Activated T-cell treated with anti-CD3 and anti-CD28 coated beads for 24 hours (primary cell): ENCODE data around the gene ATG101.

ENCODE experiments used
- DNase-seq: peaks from one replicate; pipeline ENCODE4 v3.0.0-alpha.2; 2020; ENCODE audit warnings: low read depth

The ATG101 gene

DNA sequence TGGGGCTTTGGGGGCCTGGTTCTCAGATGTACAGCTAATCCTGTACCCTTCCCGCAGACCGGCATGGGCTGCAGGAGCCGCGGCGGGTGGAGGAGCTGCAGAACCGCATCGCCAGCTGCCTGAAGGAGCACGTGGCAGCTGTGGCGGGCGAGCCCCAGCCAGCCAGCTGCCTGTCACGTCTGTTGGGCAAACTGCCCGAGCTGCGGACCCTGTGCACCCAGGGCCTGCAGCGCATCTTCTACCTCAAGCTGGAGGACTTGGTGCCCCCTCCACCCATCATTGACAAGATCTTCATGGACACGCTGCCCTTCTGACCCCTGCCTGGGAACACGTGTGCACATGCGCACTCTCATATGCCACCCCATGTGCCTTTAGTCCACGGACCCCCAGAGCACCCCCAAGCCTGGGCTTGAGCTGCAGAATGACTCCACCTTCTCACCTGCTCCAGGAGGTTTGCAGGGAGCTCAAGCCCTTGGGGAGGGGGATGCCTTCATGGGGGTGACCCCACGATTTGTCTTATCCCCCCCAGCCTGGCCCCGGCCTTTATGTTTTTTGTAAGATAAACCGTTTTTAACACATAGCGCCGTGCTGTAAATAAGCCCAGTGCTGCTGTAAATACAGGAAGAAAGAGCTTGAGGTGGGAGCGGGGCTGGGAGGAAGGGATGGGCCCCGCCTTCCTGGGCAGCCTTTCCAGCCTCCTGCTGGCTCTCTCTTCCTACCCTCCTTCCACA, 11.0 kb upstream of the ATG101 start:
- DNase-seq, result no peak

DNA sequence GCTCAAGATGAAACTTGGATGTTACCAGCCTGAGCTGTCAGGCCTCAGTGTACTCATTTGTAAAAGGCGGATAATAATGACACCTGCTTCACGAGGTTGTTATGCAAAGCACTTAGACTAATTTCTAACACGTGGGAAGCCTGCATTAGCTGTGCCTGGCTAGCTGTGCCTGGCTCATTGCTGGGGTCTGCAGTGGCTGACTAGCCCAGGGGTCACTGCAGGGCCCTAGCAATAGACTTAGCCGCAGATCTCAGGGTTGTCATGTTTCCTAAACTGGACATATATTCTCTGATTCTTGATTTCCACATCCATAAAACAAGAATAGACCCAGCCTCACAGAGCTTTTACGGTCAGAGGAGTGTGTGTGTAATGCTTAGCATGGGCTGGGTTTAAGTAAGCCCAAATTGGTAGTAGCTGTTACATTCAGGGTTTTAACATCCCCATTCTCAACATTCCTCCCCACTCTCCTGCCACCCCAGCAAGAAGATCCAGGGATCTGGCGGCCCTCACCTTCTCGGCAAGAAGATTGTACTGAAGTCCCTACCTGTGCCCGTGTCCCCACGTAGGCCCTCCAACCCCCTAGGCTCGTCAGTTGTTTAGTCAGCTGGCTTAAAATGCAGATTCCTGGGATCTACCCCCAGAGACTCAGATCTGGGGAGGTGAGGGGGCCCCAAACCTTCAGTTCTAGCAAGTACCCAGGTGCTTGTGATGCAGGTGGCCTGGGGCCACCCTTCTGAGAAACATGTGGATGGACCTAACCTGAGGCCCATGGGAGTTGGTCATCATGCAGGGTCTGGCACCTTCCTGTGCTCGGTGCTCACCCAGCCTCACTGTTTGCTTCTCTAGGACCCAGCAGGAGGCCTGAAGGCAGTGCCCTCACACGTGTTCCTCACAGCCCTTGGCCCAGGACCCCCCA, 9.9 kb upstream of the ATG101 start:
- no peak for DNase-seq

DNA sequence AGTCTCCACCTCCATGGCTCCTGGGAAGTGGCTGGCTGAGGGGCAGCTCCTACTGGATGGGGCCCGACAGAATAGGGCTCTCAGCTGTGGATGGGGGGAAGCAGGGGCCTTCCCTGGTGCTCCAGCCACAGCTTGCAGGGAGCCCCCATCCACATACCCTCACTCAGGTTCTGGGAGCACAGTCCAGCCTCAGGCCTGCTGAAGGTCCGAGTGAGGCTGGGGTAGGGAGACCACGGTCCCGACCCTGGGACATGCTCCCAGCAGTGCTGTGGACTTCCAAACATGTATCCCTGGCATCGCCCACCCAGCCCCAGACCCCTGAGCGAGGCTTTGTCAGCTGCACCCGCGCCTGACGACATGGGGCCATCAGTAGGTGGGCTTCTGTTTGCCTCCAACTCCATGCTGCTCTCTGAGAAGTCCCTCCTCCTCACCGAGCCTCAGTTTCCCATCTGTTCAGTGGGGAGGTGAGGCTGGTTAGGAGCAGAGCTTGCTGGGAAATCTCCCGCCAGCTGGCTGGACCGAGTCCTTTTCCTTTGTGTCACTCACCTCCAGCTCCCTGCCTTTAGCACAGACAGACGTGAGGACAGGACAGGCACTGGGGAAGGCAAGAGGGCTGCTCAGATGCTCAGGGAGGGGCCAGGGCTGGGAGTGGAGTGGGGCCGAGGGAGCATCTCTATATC, 9.1 kb upstream of the ATG101 start:
- DNase-seq, result no peak

DNA sequence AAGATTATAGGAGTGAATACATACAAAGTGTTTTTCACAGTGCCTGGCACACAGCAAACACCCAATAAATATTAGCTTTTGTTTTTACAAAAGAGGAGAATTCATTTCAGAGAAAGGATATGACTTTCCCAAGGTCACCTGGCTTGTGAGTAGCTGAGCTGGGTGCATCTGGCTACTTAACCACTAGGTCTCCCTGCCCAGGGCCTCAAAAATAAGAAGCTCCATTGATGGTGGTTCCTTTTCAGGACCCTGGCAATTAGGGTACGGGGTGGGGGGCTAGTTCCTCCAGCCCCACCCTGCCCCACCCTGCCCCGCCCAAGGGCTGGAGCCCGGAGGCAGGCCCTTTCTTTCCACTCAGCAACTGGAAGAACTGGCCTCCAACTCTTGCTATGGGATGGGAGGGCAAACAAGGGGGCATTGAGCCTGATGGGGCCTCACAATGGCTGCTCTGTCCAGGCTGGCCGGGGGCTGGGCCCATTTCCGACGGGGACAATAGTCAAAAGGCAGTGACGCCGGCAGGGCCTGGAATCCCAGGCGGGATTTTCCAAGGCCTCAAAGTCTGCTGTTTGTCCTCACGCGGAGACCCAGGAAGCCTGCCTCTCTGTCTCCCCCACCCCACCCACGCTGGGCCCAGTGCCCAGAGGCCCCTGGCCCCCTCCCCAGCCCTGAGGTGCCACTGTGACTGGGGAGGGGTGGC, 8.2 kb upstream of the ATG101 start:
- no peak for DNase-seq

DNA sequence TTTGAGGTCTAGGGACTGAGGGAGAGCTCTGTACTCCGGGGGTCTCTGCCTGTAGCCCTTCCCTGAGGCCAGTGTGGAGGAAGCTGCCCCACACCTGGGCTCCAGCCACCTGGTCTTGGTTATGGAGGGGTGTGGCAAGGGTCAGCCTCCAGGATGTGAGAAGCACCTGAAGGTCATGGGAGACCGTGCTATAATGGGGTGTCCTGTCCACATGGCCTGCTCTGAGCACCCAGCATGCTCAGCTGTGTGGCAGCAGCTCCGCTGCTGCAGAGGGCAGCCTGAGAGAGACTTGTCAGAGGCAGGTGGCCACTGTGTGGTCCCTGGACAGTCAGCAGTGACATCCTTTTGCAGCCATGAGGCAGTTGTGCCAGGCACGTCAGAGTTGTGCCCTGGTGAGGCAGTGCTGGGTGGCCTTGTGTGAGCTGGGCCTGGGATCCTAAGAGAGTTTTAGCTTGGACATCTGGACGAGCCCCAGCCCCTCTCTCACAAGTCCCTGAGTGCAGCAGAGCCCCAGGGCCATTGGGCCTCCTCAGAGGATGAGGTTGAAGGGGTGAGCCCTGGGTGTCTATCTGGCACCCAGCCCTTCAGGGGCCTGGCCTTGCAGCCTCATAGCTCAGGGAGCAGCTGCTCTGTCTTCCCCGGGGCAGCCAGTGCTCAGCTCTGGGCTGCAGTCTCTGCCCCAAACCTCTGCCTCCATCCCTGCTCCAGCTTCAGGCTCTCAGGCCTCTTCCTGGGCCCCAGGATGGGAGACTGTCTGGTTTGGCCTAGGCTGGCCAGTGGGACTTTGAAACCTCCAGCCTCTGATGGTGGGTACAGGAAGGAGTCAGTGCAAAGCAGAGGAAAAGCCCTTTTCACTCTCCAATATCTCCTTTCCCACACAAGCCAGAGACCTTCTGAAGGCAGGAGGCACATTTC, 7.4 kb upstream of the ATG101 start:
- no peak for DNase-seq

DNA sequence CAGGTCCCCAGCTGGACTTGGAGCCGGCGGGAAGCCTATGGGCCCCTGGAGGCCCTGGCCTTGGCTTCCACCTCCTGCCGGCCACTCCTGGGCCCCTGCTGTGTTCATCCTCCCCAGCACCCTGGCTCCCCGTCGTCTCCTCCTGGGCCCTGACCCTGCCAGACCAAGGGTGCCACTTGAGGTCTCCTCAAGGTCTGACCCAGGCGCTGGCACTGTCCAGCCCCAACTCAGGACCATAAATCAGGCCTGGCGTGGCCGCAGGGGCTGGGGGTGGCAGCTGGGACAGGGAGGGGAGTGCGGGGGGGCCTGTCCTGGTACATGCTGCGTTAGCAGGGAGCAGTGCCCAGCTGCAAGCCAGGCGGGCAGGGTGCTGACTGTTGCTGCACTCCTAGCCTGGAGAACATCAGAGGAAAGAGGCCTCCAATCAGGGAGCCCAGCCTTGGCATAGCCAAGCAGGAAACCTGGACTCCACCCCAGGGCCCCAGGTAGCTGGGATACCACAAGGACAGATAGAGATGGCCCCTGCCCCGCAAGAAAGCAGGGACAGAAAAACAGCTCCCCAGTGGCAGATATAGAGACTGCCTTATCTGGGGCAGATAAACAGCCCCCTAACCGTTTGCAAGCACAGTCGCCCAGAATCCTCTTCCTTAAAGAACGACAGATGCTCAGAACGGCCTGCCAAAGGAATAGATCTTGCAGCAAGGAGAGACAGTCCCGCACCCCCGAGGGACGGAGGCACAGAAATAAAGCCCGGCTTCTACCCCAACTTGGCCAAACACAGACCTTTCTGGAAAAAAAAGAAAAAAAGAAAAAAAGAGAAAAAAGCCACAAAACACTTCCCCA, 6.5 kb upstream of the ATG101 start:
- no peak for DNase-seq

DNA sequence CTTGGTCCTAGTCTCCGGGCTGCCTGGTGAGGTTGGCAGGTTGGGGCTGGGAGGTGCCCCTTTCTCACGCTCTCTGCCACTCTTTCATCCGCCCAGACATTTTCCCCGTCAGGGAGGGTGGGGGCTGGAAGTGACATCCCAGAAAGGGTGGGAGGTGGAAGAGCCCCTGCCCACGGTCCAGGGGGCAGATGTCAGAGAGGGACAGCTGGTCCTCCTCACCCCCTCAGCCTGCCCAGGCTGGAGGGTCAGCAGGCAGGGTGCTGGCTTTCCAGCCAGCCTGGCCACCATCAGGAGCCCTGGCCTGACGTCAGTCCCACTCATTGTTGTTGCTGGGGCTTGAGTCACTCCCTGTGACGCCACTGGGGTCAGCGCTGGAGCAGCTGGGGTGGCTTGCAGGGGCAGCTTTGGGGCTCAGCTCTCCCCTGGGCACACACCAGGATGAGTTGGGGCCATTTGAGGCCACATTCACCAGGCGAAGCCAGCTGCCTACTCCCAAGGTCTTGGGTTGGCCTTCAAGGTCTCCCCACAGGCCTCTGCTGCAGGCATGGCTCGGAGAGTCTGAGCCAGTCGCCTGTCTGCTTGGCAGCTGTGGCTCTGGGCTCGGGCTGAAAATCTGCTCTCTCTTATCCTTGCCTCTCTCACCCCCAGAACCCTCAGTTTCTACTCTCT, 5.7 kb upstream of the ATG101 start:
- no peak for DNase-seq

DNA sequence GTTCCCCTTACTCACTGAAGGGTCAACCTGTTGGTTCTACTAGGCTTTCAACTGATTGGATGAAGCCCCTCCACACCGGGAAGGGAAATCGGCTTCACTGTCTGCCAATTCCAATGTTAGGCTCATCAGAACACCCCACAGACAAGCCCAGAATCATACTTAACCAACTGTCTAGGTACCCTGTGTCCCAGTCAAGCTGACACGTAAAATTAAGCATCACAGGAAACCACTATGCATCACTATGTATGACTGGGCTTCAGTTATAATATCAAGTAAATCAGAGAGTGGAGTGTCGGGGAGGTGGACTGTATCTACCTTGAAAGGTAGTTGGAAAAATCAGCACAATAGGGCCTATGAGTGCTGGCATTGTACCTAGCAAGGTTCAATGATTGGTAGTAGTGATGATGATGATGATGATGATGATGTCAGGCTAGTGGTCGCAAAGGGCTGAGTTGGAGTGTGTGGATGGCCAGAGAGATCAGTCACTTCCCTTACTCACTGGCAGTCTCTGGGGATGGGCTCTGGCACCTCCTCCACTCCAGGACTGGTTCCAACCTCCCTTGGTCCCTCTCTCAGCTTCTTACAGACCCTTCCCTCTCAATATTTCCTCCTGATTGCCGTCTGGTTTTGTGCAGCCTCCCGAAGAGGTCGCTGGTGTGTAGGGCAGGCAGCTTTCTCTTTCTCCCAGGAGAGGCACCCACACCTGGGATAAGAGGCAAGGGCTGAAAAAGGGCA, 3.3 kb upstream of the ATG101 start:
- no peak for DNase-seq

DNA sequence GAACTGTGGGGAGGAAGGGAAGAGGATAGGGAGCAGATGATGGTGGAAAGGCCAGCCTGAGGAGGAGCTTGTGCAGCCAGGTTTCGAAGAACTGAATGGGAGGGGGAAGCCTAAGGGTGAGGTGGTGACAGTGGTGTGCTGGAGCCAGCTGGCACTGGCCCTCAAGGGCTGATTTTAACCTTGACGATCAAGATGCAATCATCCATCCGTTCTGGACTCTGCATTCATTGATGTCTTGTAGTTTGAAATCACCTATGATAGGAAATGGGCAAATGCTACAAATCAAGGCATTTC, 2.8 kb upstream of the ATG101 start:
- DNase-seq, result no peak

DNA sequence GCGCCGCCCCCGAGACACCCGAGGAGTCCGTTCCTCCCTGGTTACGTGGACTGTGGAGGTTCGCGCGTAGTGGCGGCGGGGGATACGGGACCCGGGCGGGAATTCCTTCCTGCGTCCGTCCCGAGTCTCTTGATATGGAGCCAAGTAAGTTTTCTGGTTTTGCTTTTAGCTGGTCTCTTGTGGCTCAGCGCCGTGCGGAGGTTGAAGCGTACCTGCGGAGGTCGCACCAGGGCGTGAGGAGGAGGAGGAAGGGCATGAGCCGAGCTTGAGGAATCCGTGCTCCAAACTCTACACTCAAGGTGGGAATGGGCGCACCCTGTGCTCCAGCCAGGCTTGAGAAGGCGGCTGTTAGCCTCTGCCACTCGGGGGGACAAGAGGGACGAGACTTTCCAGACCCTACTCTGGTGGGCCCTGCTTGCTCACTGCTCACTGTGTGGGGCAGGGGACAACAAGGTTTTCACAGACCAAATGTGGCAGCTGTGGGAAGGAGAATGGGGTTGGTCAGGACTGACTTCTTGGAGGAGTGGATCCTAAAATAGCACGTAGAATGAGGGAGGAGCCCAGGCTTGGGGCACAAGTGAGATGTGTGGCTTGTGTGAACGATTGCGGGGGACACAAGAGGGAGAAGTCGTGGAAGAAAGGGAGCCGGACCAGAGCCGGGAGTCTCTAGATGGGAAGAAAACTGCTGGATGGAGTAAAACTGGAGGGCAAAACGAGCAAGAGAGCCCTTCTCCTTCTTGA, 577 bp downstream of the ATG101 start:
- no peak for DNase-seq

DNA sequence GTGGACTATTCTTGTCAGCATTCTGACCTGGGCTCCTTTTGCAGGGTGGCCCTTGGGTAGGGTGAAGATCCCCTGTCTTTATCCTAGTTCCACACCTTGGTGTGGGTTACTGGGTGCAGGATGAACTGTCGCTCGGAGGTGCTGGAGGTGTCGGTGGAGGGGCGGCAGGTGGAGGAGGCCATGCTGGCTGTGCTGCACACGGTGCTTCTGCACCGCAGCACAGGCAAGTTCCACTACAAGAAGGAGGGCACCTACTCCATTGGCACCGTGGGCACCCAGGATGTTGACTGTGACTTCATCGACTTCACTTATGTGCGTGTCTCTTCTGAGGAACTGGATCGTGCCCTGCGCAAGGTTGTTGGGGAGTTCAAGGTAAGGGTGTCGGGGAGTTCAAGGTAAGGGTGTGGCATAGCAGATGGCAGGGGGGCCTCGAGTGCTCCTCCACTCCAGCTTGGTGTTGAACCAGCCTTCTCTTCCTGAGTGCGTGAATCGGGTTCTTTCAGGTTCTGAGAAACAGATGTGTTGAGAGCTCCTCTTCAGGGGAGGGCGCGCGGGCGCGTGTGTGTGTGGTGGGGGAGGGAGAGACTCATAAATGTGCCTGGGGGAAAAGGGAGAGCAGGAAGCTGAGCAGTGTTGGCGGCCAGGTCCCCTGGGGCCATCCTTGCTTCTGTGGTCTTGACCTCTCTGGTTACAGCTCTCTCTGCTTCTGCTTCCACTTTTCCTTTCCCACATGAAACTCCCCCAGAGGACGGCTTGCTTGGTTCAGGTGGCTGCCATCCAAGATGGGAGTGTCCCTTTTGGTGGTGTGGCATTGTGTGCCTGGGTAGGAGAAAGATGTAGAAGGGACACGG, 4.0 kb downstream of the ATG101 start:
- no peak for DNase-seq

DNA sequence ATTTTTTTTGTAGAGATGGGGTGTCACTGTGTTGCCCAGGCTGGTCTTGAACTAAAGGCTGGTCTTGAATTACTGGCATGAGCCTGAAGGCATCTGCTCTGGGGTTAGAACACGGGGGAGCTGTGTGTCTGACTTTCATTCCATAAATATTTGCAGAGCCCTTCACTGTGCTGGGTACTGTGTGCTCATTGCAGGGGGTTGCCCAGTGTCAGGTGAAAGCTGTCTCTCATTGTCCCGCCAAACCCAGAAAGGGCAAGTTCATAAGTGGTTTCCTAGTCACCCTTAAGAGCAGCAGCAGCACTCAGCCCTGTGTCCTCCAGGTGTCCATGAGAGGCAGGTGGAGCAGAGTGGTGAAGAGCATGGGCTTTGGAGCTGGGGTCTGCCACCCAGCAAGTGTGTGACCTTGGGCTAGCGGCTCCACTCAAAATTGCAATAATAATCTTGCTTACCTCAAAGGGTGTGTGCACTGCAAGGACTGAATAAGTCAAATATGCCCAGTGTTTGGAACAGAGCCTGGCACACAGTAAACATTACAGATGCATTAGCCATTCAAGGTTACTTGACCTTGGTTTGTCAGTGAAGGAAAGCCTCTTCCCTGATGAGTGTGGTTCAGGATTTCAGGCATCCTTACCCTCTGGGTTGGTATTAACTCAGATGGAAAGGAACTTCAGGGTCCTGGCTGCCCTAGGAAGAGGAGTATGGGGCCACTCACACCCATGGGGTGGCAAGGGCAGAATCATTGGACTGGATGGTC, 5.4 kb downstream of the ATG101 start:
- no peak for DNase-seq

DNA sequence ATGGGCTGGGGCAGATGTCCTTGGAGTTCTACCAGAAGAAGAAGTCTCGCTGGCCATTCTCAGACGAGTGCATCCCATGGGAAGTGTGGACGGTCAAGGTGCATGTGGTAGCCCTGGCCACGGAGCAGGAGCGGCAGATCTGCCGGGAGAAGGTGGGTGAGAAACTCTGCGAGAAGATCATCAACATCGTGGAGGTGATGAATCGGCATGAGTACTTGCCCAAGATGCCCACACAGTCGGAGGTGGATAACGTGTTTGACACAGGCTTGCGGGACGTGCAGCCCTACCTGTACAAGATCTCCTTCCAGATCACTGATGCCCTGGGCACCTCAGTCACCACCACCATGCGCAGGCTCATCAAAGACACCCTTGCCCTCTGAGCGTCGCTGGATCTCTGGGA, 7.0 kb downstream of the ATG101 start:
- no peak for DNase-seq

DNA sequence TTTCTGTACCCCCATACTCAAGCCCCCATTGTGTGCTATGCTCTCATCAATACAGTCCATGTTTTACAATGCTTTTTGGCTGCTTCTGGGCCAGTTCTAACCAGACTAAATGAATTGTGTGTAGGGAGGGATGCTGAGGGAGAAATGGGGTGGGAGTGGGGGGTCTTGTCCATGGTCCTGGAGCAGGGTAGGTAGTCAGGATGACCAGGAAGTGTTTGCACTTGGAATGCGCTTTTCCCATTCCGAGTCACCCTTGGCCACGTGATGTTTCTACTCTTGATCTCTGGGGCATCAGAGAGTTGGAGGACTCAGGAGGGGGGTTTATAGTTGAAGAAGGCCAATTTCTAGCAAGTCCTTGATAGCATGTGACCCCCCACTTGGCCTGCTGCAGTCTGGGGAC, 8.5 kb downstream of the ATG101 start:
- DNase-seq, result no peak

DNA sequence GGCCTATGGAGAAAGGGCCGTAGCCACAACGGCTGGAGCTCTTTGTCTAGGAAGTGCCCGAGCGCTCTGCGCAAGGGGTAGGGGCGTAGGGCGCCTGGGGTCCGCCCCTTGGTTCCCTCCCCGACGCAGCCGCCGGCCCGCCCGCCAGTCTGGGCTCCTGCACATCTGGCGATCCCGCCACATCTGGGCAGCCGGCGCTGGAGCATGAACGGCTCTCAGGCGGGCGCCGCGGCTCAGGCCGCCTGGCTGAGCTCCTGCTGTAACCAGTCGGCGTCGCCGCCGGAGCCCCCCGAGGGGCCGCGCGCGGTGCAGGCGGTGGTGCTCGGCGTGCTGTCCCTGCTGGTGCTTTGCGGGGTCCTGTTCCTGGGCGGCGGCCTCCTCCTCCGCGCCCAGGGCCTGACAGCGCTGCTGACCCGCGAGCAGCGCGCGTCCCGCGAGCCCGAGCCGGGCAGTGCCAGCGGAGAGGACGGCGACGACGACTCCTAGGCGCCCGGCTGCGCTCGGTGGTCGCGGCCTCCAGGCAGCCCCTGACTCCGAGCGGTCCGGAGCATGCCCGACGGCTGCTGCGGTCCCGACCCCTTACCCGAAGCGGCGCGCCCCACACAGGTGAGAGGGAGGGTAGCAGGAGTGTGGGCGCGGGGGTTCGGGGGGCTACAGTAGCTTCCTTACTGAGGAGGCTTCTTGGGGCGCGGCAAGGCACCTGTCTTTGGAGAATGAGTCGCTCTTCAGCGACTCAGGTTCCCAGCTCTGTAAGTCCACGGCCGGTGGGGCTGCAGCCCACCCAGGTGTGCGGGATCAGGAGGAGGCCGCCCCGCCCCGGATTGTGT, 10.0 kb downstream of the ATG101 start, which contains the start of gene SMIM41:
TSS of gene SMIM41 (plus strand) at position 129 of the 827 bp plus-strand sequence. CDS start at position 205, 76 bp downstream.
- DNase-seq, result no peak
